ENCODE measurements around the gene ZBP1.
"Not testable (repeated sequence)": the region's sequence is repeated elsewhere in the genome, so short reads cannot be mapped to it uniquely, and the experiment has no call there.

The ZBP1 gene

GRCh38 chr20:57638173-57638894, 18.1 kb upstream of the ZBP1 start (continued):
- no peak for TF ChIP-seq CSRNP3 (CRISPR knock-in tag; IDR thresholded peaks at IDR 0.05)

GRCh38 chr20:57633945-57634491, 13.8 kb upstream of the ZBP1 start:
- ATAC-seq, result no peak
- TF ChIP-seq ZNF70 (CRISPR knock-in tag; IDR thresholded peaks at IDR 0.05) (no peak), ZNF8 (CRISPR knock-in tag; IDR thresholded peaks at IDR 0.05) (no peak), BACH2 (CRISPR knock-in tag; IDR thresholded peaks at IDR 0.05; ENCODE audit: borderline replicate concordance) (no peak), CSDC2 (CRISPR knock-in tag; IDR thresholded peaks at IDR 0.05) (no peak), ZFP30 (CRISPR knock-in tag; IDR thresholded peaks at IDR 0.05) (no peak), SNAI2 (CRISPR knock-in tag; IDR thresholded peaks at IDR 0.05) (no peak), PPARA (CRISPR knock-in tag; IDR thresholded peaks at IDR 0.05; ENCODE audit: borderline replicate concordance) (no peak), ARNTL (CRISPR knock-in tag; IDR thresholded peaks at IDR 0.05; ENCODE audit: borderline replicate concordance, low read depth) (no peak)

GRCh38 chr20:57632286-57632685, 12.1 kb upstream of the ZBP1 start:
- ATAC-seq, result no peak
- no peak for TF ChIP-seq BACH2 (CRISPR knock-in tag; IDR thresholded peaks at IDR 0.05; ENCODE audit: borderline replicate concordance)
- no peak for TF ChIP-seq ISL1 (CRISPR knock-in tag; IDR thresholded peaks at IDR 0.05)
- no peak for TF ChIP-seq ZFP3 (CRISPR knock-in tag; IDR thresholded peaks at IDR 0.05)
- no peak for TF ChIP-seq PPARA (CRISPR knock-in tag; IDR thresholded peaks at IDR 0.05; ENCODE audit: borderline replicate concordance)
- TF ChIP-seq CSDC2 (CRISPR knock-in tag; IDR thresholded peaks at IDR 0.05), result no peak
- no peak for TF ChIP-seq CREB5 (CRISPR knock-in tag; IDR thresholded peaks at IDR 0.05; ENCODE audit: low read depth)
- no peak for TF ChIP-seq ESRRG (CRISPR knock-in tag; IDR thresholded peaks at IDR 0.05)
- TF ChIP-seq ZNF565 (CRISPR knock-in tag; conservative IDR thresholded peaks at IDR 0.05; ENCODE audit: low read depth), result no peak
- no peak for TF ChIP-seq GLIS3 (CRISPR knock-in tag; IDR thresholded peaks at IDR 0.05)
- TF ChIP-seq CSRNP3 (CRISPR knock-in tag; IDR thresholded peaks at IDR 0.05), result no peak

GRCh38 chr20:57630061-57630460, 9.8 kb upstream of the ZBP1 start:
- ATAC-seq, result no peak
- TF ChIP-seq SNAI2 (CRISPR knock-in tag; IDR thresholded peaks at IDR 0.05) (no peak), PPARA (CRISPR knock-in tag; IDR thresholded peaks at IDR 0.05; ENCODE audit: borderline replicate concordance) (no peak)

- not testable (repeated sequence) for ATAC-seq
Measured at GRCh38 chr20:57629491-57629901, 9.3 kb upstream of the ZBP1 start.

- ATAC-seq, result not testable (repeated sequence)
Measured at GRCh38 chr20:57628962-57629308, 8.7 kb upstream of the ZBP1 start.

GRCh38 chr20:57628047-57628961, 8.1 kb upstream of the ZBP1 start:
- no peak for ATAC-seq
- TF ChIP-seq ZC3H10 (CRISPR knock-in tag; IDR thresholded peaks at IDR 0.05), result no peak

Data from SK-N-SH treated with all-trans-retinoic acid at 6 μM for 48 hours (cell line).